NCI-H128 (cell line): Measurements from ENCODE around the gene ATP10A.

Experiments
- DNase-seq: peaks from one replicate; lab custom pipeline; 2025; ENCODE audit not compliant: unreplicated experiment; lab: John Stamatoyannopoulos, UW

Gene ATP10A

GRCh38 chr15:25687276-25687675 lies 175.9 kb downstream of the ATP10A start:
- no peak for DNase-seq

- DNase-seq: no peak
Measured at GRCh38 chr15:25686780-25687179, 176.3 kb downstream of the ATP10A start.

- no peak for DNase-seq
Measured at GRCh38 chr15:25684521-25685431, 178.4 kb downstream of the ATP10A start.

- DNase-seq: no peak
Measured at GRCh38 chr15:25683911-25684310, 179.2 kb downstream of the ATP10A start.

GRCh38 chr15:25683415-25683814 lies 179.7 kb downstream of the ATP10A start:
- no peak for DNase-seq

GRCh38 chr15:25682340-25682739 lies 180.8 kb downstream of the ATP10A start:
- no peak for DNase-seq

- no peak for DNase-seq
Measured at GRCh38 chr15:25680686-25681025, 182.5 kb downstream of the ATP10A start.

- no peak for DNase-seq
Measured at GRCh38 chr15:25679964-25680685, 183.0 kb downstream of the ATP10A start.

- no peak for DNase-seq
Measured at GRCh38 chr15:25679492-25679891, 183.6 kb downstream of the ATP10A start.

- no peak for DNase-seq
Measured at GRCh38 chr15:25678500-25678855, 184.6 kb downstream of the ATP10A start.

- DNase-seq: no peak
Measured at GRCh38 chr15:25677719-25678499, 185.2 kb downstream of the ATP10A start.

GRCh38 chr15:25676070-25676469 lies 187.1 kb downstream of the ATP10A start:
- DNase-seq: no peak

- DNase-seq: no peak
Measured at GRCh38 chr15:25675396-25675795, 187.7 kb downstream of the ATP10A start.

GRCh38 chr15:25674913-25675312 lies 188.2 kb downstream of the ATP10A start:
- no peak for DNase-seq

- DNase-seq: no peak
Measured at GRCh38 chr15:25673972-25674371, 189.2 kb downstream of the ATP10A start.

- no peak for DNase-seq
Measured at GRCh38 chr15:25673351-25673750, 189.8 kb downstream of the ATP10A start.

GRCh38 chr15:25671132-25671531 lies 192.0 kb downstream of the ATP10A start:
- no peak for DNase-seq

GRCh38 chr15:25670621-25671020 lies 192.5 kb downstream of the ATP10A start:
- DNase-seq: no peak

- DNase-seq: peak; percentile 3
Measured at GRCh38 chr15:25670025-25670554, 193.0 kb downstream of the ATP10A start.

GRCh38 chr15:25668901-25669300 lies 194.2 kb downstream of the ATP10A start:
- DNase-seq: no peak

- DNase-seq: no peak
Measured at GRCh38 chr15:25668236-25668795, 194.8 kb downstream of the ATP10A start.
